GM12878 (cell line): ENCODE data around the gene IRGC. TPM values are rescaled to one million over a fixed set of nuclear protein-coding genes. Genes with fewer than 3 reads are reported as not detected.

ENCODE experiments used
- ATAC-seq: fragments of 200-7000 bp; cut with Tn5 transposase; 3 replicates; pipeline ENCODE4 v1.9.1; 2020; ENCODE audit warnings: mild to moderate bottlenecking, moderate library complexity
- BruUV-seq: library from RNA; stranded (reverse); fragments of 400-500 nt; replicated peaks from 2 replicates; lab custom pipeline; 2021; lab: Mats Ljungman, UMichigan
- CTCF ChIA-PET: fragments of 300-600 bp; sonication (Branson Sonifier 250); formaldehyde crosslinking; extraction: SDS; loops from one replicate; lab custom pipeline; 2021; ENCODE audit warnings: inconsistent platforms; lab: Yijun Ruan, JAX
- POLR2A ChIA-PET: fragments of 350-600 bp; formaldehyde crosslinking; extraction: SDS; loops from one replicate; lab custom pipeline; 2021; ENCODE audit warnings: inconsistent platforms; lab: Charles Lee
- RAD21 ChIA-PET: fragments of 300-600 bp; sonication (Branson Sonifier 250); formaldehyde crosslinking; loops from one replicate; lab custom pipeline; 2023; ENCODE audit warnings: antibody characterized with exemption; ENCODE audit not compliant: unreplicated experiment; lab: Charles Lee
- SMC1A ChIA-PET: fragments of 300-600 bp; sonication (Branson Sonifier 250); formaldehyde crosslinking; loops from one replicate; lab custom pipeline; 2023; ENCODE audit not compliant: unreplicated experiment, uncharacterized antibody; lab: Charles Lee
- DNase-seq: peaks from one replicate; pipeline ENCODE4 v3.0.0-alpha.2; 2011; ENCODE audit warnings: low read depth, low spot score
- FAIRE-seq: peaks from 3 replicates; lab custom pipeline; 2011; peaks lifted over from hg19 to GRCh38; lab: Jason Lieb, UNC
- H2AFZ ChIP-seq: 2 replicates; pipeline ENCODE4 v1.6.0; 2011; ENCODE audit warnings: low read depth, low read length, control low read depth; ENCODE audit not compliant: control insufficient read depth
- H3K27ac ChIP-seq: 2 replicates; pipeline ENCODE4 v1.5.1; 2011; ENCODE audit warnings: control low read depth; ENCODE audit not compliant: control insufficient read depth, insufficient read depth
- H3K27me3 ChIP-seq, 2 experiments: replicated peaks in 1 of 2; 2 replicates each; pipeline versions ENCODE4 v1.6.0 to v1.6.1; 2011; ENCODE audit warnings: low read length in 1 of 2; ENCODE audit not compliant: control insufficient read depth in 2 of 2, insufficient read depth in 2 of 2
- H3K36me3 ChIP-seq, 2 experiments: 2 replicates each; pipeline ENCODE4 v1.5.1; 2011; ENCODE audit warnings: low read length in 1 of 2; ENCODE audit not compliant: control insufficient read depth in 2 of 2, insufficient read depth in 2 of 2
- H3K4me1 ChIP-seq: 2 replicates; pipeline ENCODE4 v1.6.1; 2011; ENCODE audit warnings: mild to moderate bottlenecking, low read length, moderate library complexity, mixed read lengths; ENCODE audit not compliant: control insufficient read depth, insufficient read depth
- H3K4me2 ChIP-seq: 2 replicates; pipeline ENCODE4 v1.6.0; 2011; ENCODE audit warnings: control low read depth; ENCODE audit not compliant: control insufficient read depth, insufficient read depth
- H3K4me3 ChIP-seq: fragments of 200-600 bp; sonication (generic); 2 replicates; pipeline ENCODE4 v1.5.1; 2016
- H3K79me2 ChIP-seq: 2 replicates; pipeline ENCODE4 v1.6.0; 2011; ENCODE audit warnings: low read length; ENCODE audit not compliant: control insufficient read depth, insufficient read depth
- H3K9ac ChIP-seq: 2 replicates; pipeline ENCODE4 v1.8.0; 2011; ENCODE audit warnings: low read length, control low read depth, mixed read lengths; ENCODE audit not compliant: control insufficient read depth, insufficient read depth
- H3K9me3 ChIP-seq: replicated peaks from 3 replicates; pipeline ENCODE4 v1.5.1; 2011; ENCODE audit warnings: mild to moderate bottlenecking, low read length; ENCODE audit not compliant: control insufficient read depth, insufficient read depth
- H4K20me1 ChIP-seq: 2 replicates; pipeline ENCODE4 v1.6.0; 2011; ENCODE audit not compliant: control insufficient read depth, insufficient read depth
- ASH2L ChIP-seq: fragments of 300-600, 200-600 bp; sonication (generic); IDR thresholded peaks from 2 replicates; pipeline ENCODE4 v1.6.1; 2017; ENCODE audit warnings: low read depth, mild to moderate bottlenecking, borderline replicate concordance
- CBFB ChIP-seq: IDR thresholded peaks from 2 replicates; pipeline ENCODE4 v1.6.1; 2016; ENCODE audit warnings: antibody characterized with exemption, low read depth
- CREM ChIP-seq: IDR thresholded peaks from 2 replicates; pipeline ENCODE4 v1.6.1; 2014; ENCODE audit warnings: antibody characterized with exemption, low read depth
- EED ChIP-seq: sonication (generic); IDR thresholded peaks from 2 replicates; pipeline ENCODE4 v1.6.1; 2016; ENCODE audit warnings: antibody characterized with exemption, low read depth
- HCFC1 ChIP-seq: fragments of 150-350 bp; IDR thresholded peaks from 2 replicates; pipeline ENCODE4 v1.6.1; 2014; ENCODE audit warnings: low read length
- IRF4 ChIP-seq: IDR thresholded peaks from 2 replicates; pipeline ENCODE4 v1.6.1; 2011; ENCODE audit warnings: low read depth, low read length
- JUNB ChIP-seq: IDR thresholded peaks from 2 replicates; pipeline ENCODE4 v1.6.1; 2016; ENCODE audit warnings: antibody characterized with exemption, mild to moderate bottlenecking
- JUND ChIP-seq: IDR thresholded peaks from 2 replicates; pipeline ENCODE4 v1.6.1; 2012; ENCODE audit warnings: low read depth, mild to moderate bottlenecking, low read length, improper control_type of control experiment, moderate library complexity
- KLF5 ChIP-seq: fragments of 450-650 bp; IDR thresholded peaks from 2 replicates; pipeline ENCODE4 v1.6.1; 2014; ENCODE audit warnings: mild to moderate bottlenecking; ENCODE audit not compliant: partially characterized antibody
- NFXL1 ChIP-seq: fragments of 450-650 bp; IDR thresholded peaks from 2 replicates; pipeline ENCODE4 v1.6.1; 2017; ENCODE audit warnings: antibody characterized with exemption, mild to moderate bottlenecking, borderline replicate concordance
- NRF1 ChIP-seq: conservative IDR thresholded peaks from 2 replicates; pipeline ENCODE4 v1.6.1; 2011; ENCODE audit warnings: mild to moderate bottlenecking, low read depth, low read length, improper control_type of control experiment
- RAD51 ChIP-seq: fragments of 450-650 bp; IDR thresholded peaks from 2 replicates; pipeline ENCODE4 v1.6.1; 2016; ENCODE audit warnings: moderate library complexity, mild to moderate bottlenecking, inconsistent platforms
- RB1 ChIP-seq: fragments of 450-650 bp; formaldehyde crosslinking; IDR thresholded peaks from 2 replicates; pipeline ENCODE4 v1.6.1; 2017; ENCODE audit warnings: mild to moderate bottlenecking, borderline replicate concordance
- RBBP5 ChIP-seq: fragments of 200-600 bp; sonication (generic); conservative IDR thresholded peaks from 2 replicates; pipeline ENCODE4 v1.6.1; 2016
- RFX5 ChIP-seq: IDR thresholded peaks from 2 replicates; pipeline ENCODE4 v1.6.1; 2011; ENCODE audit warnings: low read depth, low read length, improper control_type of control experiment
- SIN3A ChIP-seq: IDR thresholded peaks from 2 replicates; pipeline ENCODE4 v1.6.1; 2012; ENCODE audit warnings: low read depth, low read length, improper control_type of control experiment
- SMAD5 ChIP-seq: IDR thresholded peaks from 2 replicates; pipeline ENCODE4 v1.6.1; 2016; ENCODE audit warnings: antibody characterized with exemption, low read depth
- SMARCA5 ChIP-seq: fragments of 450-650 bp; IDR thresholded peaks from 2 replicates; pipeline ENCODE4 v1.6.1; 2017; ENCODE audit warnings: mild to moderate bottlenecking
- SRF ChIP-seq, 2 experiments: IDR thresholded peaks; 2 replicates each; pipeline ENCODE4 v1.6.1; 2011; ENCODE audit warnings: low read depth in 2 of 2, low read length in 2 of 2, mild to moderate bottlenecking in 1 of 2, moderate library complexity in 1 of 2
- STAT1 ChIP-seq: fragments of 450-650 bp; conservative IDR thresholded peaks from 2 replicates; pipeline ENCODE4 v1.6.1; 2014; ENCODE audit warnings: antibody characterized with exemption, mild to moderate bottlenecking
- SUZ12 ChIP-seq: fragments of 200-600 bp; sonication (generic); IDR thresholded peaks from one replicate; pipeline ENCODE4 v1.6.1; 2018; ENCODE audit warnings: antibody characterized with exemption, mild to moderate bottlenecking; ENCODE audit not compliant: unreplicated experiment
- TARDBP ChIP-seq: IDR thresholded peaks from 2 replicates; pipeline ENCODE4 v1.6.1; 2016; ENCODE audit warnings: borderline replicate concordance
- ZNF217 ChIP-seq: fragments of 450-650 bp; IDR thresholded peaks from 2 replicates; pipeline ENCODE4 v1.6.1; 2017; ENCODE audit warnings: antibody characterized with exemption, mild to moderate bottlenecking
- WGBS: methylation state at CpG from one replicate; pipeline ENCODE4 v1.1.6; 2016; ENCODE audit warnings: low lambda C conversion rate; ENCODE audit not compliant: insufficient replicate concordance, insufficient coverage; ENCODE audit errors: missing lambda C conversion rate; 5-methylcytosine and 5-hydroxymethylcytosine counted together
- in situ Hi-C: fragments of 300-500 bp; cut with MboI; formaldehyde crosslinking; loops from 9 replicates; pipeline ENCODE4 v1.14.3; 2018; ENCODE audit warnings: mixed read lengths
- intact Hi-C: fragments of 100-400 bp; cut with micrococcal nuclease; formaldehyde crosslinking; loops from one replicate; pipeline ENCODE4 v1.14.2; 2022; ENCODE audit not compliant: unreplicated experiment
- polyA plus RNA-seq, 11 experiments: library from polyadenylated mRNA; depleted of rRNA in 4 of 11; unstranded in 6 of 11; stranded (reverse) in 5 of 11; fragments of >200 nt; fragmentation: Nextera tagmentation in 4 of 11; fragmentation: Illumina TruSeq in 1 of 11; extraction: Ambion mirVana in 4 of 11; extraction: Trizol in 1 of 11; gene quantifications; 1 replicate in 1 of 11; 2 replicates in 10 of 11; pipeline versions ENCODE4 v1.2.1 to v1.2.3, GENCODE V29; 2011 to 2016; ENCODE audit warnings: inconsistent platforms in 2 of 11, missing spikeins in 2 of 11, low read depth in 1 of 11
- total RNA-seq, 4 experiments: library from RNA; depleted of rRNA in 3 of 4; stranded (reverse); fragments of >200 nt in 3 of 4; fragmentation: Illumina TruSeq in 1 of 4; extraction: Trizol in 1 of 4; gene quantifications; 2 replicates each; pipeline versions ENCODE4 v1.2.1 to v1.2.3, GENCODE V29; 2013 to 2021
- TF ChIP-seq, protein P1 (sequence below): fragments of 450-650 bp; IDR thresholded peaks from 2 replicates; pipeline ENCODE4 v1.6.1; 2016; ENCODE audit warnings: mild to moderate bottlenecking
- TF ChIP-seq, protein P2 (sequence below): fragments of 450-650 bp; IDR thresholded peaks from 2 replicates; pipeline ENCODE4 v1.6.1; 2017; ENCODE audit warnings: borderline replicate concordance

IRGC gene
- total and polyA plus RNA-seq, 10 of the 15 experiments (the other 5 are each of a cell fraction or from before 2014, with no cell fraction given): 0.04 TPM; not detected in 9

DNA sequence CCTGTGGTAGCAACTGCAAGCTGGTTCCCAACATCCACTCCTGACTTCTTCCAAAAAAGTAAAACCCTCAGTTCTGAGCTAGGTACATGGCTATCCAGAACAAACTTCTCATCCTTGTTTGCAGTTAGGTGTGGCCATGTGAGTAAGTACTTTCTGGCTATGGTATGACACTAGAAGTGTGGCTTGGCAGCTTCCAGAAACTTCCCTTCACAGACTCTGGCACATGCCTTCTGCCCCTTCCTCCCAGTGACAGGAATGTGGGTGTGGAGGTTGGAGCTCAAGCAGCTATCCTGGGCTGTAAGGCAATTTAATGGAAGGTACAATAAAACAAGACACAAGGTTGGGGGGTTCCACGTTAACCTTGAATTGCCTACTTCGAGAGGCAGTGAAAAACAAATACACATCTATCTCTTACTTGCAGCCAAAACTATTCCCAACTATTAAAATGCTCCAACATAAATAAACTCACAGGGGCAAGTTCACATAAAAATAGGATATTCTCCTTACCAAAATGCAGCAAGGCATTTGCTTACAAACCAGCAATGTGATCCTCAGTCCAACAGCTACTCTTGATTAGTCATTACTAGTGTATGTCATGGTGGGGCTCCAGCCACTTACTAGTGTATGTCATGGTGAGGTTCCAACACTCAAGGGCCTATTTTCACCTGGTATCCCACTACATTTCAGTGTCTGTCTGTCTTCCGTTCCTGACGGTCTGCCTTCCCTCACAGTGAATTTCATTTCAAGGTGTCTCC, 35.8 kb downstream of the IRGC start:
- Histone ChIP-seq H2AFZ (no peak overlapping the region), H3K27ac (peak overlapping the region; percentile 98), H3K36me3 (peaks cover 12 to 17% of the 10 kb centered on the region in 2 experiments; a peak in 3 of 4 replicates), H3K4me2 (peak overlapping the region; percentile 56), H3K4me1 (peaks cover 45% of the 10 kb centered on the region), H3K4me3 (peak overlapping the region; percentile 84; the same call in 1 of the 2 replicates), H4K20me1 (no peaks in the 10 kb centered on the region), H3K9ac (no peak overlapping the region; the same call in 1 of the 2 replicates), H3K9me3 (no peaks in the 10 kb centered on the region), H3K27me3 (no peaks in the 10 kb centered on the region), H3K79me2 (peaks cover 49% of the 10 kb centered on the region)
- no peak for DNase-seq
- intact Hi-C loops: no loop called here
- no peak for FAIRE-seq
- ATAC-seq: no peak
- CTCF ChIA-PET: interaction anchor here (1.1 to 20.8 kb wide), 6 partner anchors 14 to 83 kb away, joined by 3 to 324 read pairs (median 6); partner anchors contain the start of gene KCNN4
- SMC1A ChIA-PET: interaction anchor here (1.3 to 20.1 kb wide), 8 partner anchors 8 to 83 kb away, joined by 3 to 325 read pairs (median 4); partner anchors contain the start of gene KCNN4
- BruUV-seq: no TSS peak
- POLR2A ChIA-PET: interaction anchor here (0.6 to 18.9 kb wide), 5 partner anchors 9 to 83 kb away, joined by 3 to 389 read pairs (median 8); partner anchors contain the start of gene KCNN4
- WGBS: 80% methylated on average over 4 of the region's 4 CpGs
- RAD21 ChIA-PET: interaction anchor here (1.5 to 8.2 kb wide), 4 partner anchors 13 to 83 kb away, joined by 4 to 167 read pairs (median 73); partner anchors contain the start of genes KCNN4 and PLAUR
- in situ Hi-C loops: loop anchor here (25.0 kb wide), 2 partner anchors 1711 to 1814 kb away; partner anchors contain the start of genes ERFL and FOSB
- TF ChIP-seq SMAD5 (no peak), SIN3A (no peak), ZNF217 (no peak), STAT1 (no peak), HCFC1 (no peak), RBBP5 (no peak), RFX5 (no peak), IRF4 (peak; percentile 57; the same call in 1 of the 2 replicates), RB1 (no peak), JUND (no peak), RAD51 (no peak), KLF5 (no peak), ASH2L (no peak), EED (no peak), NFXL1 (no peak), TARDBP (no peak), NRF1 (no peak), SRF (IDR thresholded peaks at IDR 0.05; ENCODE audit: low read depth in 2 of 2, low read length in 2 of 2) (no peak), SMARCA5 (0 out of 2 replicates have a peak, but pooled peaks have one; percentile 15), CBFB (no peak), JUNB (peak; percentile 64), CREM (no peak), SUZ12 (no peak)
- TF ChIP-seq, protein P1, sequence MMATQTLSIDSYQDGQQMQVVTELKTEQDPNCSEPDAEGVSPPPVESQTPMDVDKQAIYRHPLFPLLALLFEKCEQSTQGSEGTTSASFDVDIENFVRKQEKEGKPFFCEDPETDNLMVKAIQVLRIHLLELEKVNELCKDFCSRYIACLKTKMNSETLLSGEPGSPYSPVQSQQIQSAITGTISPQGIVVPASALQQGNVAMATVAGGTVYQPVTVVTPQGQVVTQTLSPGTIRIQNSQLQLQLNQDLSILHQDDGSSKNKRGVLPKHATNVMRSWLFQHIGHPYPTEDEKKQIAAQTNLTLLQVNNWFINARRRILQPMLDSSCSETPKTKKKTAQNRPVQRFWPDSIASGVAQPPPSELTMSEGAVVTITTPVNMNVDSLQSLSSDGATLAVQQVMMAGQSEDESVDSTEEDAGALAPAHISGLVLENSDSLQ: no peak
- TF ChIP-seq, protein P2, sequence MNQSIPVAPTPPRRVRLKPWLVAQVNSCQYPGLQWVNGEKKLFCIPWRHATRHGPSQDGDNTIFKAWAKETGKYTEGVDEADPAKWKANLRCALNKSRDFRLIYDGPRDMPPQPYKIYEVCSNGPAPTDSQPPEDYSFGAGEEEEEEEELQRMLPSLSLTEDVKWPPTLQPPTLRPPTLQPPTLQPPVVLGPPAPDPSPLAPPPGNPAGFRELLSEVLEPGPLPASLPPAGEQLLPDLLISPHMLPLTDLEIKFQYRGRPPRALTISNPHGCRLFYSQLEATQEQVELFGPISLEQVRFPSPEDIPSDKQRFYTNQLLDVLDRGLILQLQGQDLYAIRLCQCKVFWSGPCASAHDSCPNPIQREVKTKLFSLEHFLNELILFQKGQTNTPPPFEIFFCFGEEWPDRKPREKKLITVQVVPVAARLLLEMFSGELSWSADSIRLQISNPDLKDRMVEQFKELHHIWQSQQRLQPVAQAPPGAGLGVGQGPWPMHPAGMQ: no peak
